ENCODE results near the gene SNAPC2.

SNAPC2 gene, protein sequence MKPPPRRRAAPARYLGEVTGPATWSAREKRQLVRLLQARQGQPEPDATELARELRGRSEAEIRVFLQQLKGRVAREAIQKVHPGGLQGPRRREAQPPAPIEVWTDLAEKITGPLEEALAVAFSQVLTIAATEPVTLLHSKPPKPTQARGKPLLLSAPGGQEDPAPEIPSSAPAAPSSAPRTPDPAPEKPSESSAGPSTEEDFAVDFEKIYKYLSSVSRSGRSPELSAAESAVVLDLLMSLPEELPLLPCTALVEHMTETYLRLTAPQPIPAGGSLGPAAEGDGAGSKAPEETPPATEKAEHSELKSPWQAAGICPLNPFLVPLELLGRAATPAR

GRCh38 chr19:7919610-7920518 is at the start of gene SNAPC2:
SNAPC2 (plus strand) TSS chr19:7920338; CDS start chr19:7920367, 29 bp downstream.
- in situ Hi-C loops (cut with MboI; ENCODE audit: low sequenced_read_pairs, unreplicated experiment), result no loop called here
- DNase-seq (ENCODE audit: low spot score), result peak; percentile 93
- no peak for TF ChIP-seq CTCF (IDR thresholded peaks at IDR 0.05; ENCODE audit: borderline replicate concordance, control extremely low read depth, extremely low read depth, insufficient read depth, missing control alignments)

DNA sequence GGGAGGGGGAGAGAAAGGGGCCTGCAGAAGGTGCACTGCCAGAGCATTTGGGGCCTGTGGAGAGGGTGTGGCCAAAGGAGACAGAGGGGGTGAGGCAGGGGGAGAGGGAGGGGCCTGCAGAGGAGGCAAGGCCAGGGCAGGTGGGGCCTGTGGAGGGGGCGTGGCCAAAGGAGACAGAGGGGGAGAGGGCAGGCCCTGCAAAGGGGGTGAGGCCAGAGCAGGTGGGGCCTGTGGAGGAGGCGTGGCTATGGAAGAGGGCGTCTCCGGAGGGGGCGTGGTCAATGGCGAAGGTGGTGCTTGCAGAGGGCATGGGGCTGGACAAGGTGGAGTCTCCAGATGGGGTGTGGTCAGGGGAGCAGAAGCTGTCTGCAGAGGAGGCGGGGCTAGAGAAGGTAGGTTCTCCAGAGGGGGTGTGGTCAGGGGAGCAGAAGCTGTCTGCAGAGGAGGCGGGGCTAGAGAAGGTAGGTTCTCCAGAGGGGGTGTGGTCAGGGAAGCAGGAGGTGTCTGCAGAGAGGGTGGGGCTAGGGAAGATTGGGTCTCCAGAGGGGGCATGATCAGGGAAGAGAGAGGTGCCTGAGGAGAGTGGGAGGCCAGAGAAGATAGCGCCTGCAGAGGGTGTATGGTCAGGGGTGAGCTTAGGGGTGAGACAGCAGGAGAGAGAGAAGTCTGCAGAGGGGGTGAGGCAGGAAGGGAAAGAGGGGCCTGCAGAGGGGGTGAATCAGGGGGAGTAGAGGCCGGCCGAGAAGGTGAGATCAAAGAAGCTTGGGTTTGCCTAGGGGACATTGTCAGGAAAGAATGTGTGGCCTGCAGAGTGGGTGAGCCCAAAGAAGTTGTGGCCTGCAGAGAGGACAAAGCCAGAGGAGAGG is 49.3 kb upstream of the SNAPC2 start:
- no peak for TF ChIP-seq CTCF (IDR thresholded peaks at IDR 0.05; ENCODE audit: borderline replicate concordance, control extremely low read depth, extremely low read depth, insufficient read depth, missing control alignments)
- in situ Hi-C loops (cut with MboI; ENCODE audit: low sequenced_read_pairs, unreplicated experiment), result no loop called here
- DNase-seq (ENCODE audit: low spot score), result peak; percentile 77

DNA sequence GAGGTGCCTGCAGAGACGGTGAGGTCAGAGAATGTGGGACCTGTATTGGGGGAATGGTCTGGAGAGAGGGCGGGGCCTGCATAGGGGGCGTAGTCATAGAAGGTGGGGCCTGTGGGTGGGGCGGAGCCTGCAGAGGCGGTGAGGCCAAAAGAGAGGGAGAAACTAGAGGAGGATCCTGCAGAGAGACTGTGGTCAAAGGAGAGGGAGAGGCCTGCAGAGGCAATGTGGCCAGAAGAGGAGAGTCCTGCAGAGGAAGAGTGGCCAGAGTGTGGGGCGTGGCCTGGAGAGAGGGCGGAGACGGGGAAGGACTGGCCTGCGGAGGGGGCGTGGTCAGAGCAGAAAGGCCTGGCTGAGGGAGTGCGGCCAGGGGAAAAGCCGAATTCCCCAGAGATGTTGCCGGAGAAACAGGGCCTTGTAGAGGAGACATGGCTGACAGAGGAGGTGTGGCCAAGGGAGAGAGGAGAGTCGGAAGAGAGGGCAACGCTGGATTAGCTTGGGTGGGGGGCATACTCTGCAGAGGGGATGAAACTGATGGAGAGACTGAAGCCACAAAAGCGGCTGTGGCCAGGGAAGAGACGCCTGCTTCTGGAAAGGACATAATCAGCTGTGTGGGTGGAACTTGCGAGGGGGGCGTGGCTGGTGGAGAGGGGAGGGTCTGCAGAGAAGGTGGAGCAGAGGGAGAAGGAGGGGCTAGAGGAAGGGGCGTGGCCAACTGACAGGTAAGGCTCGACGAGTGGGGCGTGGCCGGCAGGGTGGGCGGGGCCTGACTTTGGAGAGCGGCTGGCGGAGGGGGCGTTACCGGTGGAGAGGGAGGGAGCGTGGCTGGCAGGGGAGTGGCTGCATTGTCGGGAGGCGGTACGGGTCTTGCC is 48.5 kb upstream of the SNAPC2 start:
- no peak for TF ChIP-seq CTCF (IDR thresholded peaks at IDR 0.05; ENCODE audit: borderline replicate concordance, control extremely low read depth, extremely low read depth, insufficient read depth, missing control alignments)
- peak; percentile 86 for DNase-seq (ENCODE audit: low spot score)
- in situ Hi-C loops (cut with MboI; ENCODE audit: low sequenced_read_pairs, unreplicated experiment), result no loop called here

GRCh38 chr19:7872306-7873204 is 47.6 kb upstream of the SNAPC2 start:
- in situ Hi-C loops (cut with MboI; ENCODE audit: low sequenced_read_pairs, unreplicated experiment), result no loop called here
- TF ChIP-seq CTCF (IDR thresholded peaks at IDR 0.05; ENCODE audit: borderline replicate concordance, control extremely low read depth, extremely low read depth, insufficient read depth, missing control alignments), result no peak
- DNase-seq (ENCODE audit: low spot score), result no peak

DNA sequence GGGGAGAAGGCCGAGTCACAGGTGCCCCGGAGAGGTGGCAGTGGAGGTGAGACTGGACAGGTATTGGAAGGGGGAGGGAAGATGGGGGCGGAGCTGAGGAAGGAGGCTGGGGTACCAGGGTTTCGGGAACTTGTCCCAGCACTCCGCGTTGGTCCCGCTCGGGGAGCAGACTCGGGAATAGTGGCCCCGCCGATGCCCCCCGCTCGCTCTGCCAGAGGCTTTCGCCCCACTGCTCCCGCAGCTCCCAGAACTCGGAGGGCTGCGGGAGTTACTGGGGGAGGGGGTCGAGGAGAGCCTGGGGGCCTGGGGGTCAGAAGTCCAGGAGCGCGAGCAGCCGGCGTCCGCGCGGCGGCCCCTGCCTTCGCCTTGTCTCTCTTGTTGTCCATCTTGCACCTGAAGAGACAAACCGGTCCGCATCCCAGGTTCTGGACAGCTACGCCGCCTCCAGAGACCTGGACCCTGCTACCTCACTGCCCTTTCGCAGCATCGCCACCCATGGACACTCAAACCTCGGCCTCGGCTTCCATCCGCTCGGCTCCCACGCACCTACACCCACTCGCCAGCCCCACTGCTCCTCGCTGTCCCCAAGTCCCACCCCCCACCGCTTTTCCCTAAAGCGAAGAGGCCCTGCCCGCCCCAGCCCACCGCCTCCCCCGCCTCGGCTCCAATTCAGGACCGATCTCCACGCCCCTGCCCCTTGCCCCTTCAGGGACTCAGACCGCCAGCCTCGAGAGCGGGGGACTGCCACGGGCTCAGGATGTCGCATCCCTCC is 46.6 kb upstream of the SNAPC2 start:
- in situ Hi-C loops (cut with MboI; ENCODE audit: low sequenced_read_pairs, unreplicated experiment), result no loop called here

More for the DNA sequence above, 46.6 kb upstream of the SNAPC2 start:
- TF ChIP-seq CTCF (IDR thresholded peaks at IDR 0.05; ENCODE audit: borderline replicate concordance, control extremely low read depth, extremely low read depth, insufficient read depth, missing control alignments), result no peak
- DNase-seq (ENCODE audit: low spot score), result no peak
